GM10248 (cell line): Measurements from ENCODE around the gene FHL2.
"Not testable (repeated sequence)": the region's sequence is repeated elsewhere in the genome, so short reads cannot be mapped to it uniquely, and the experiment has no call there.

Experiments used
- CTCF ChIA-PET: fragments of 300-600 bp; sonication (Branson Sonifier 250); formaldehyde crosslinking; extraction: SDS; loops from one replicate; lab custom pipeline; 2021; ENCODE audit warnings: antibody characterized with exemption; lab: Yijun Ruan, JAX
- POLR2A ChIA-PET: fragments of 350-650 bp; sonication (Branson Sonifier 250); formaldehyde crosslinking; extraction: SDS; loops from one replicate; lab custom pipeline; 2020; ENCODE audit warnings: antibody characterized with exemption; lab: Yijun Ruan, JAX
- DNase-seq: peaks from one replicate; pipeline ENCODE4 v3.0.0; 2012; ENCODE audit errors: extremely low spot score
- TF ChIP-seq, protein P1 (sequence below): IDR thresholded peaks from 2 replicates; pipeline ENCODE4 v1.5.1; 2012; ENCODE audit warnings: mild to moderate bottlenecking, low read depth; ENCODE audit errors: extremely low read depth, missing control alignments, control extremely low read depth

The FHL2 gene

DNA sequence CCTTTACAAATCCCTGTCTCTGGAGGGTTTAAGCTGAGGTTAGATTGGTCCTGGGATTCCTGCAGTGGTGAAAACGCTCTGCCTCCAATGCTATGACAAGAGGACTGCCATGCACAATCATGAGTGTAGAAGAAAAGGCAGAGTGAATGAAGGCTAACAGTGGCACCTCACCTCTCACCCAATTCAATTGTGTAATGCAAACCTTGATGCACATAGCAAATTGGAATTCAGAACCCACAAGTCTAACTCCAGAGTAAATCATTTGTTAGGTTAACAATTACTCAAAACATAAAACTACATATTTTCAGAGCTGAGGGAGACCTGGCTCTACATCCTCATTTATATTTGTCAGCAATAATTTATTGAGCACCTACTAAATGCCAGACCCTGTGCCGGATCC, 71.2 kb downstream of the FHL2 start:
- ChIA-PET POLR2A (interaction anchor here (0.6 to 1.6 kb wide), 2 partner anchors 12 to 16 kb away, joined by 3 to 5 read pairs; no protein-coding TSS in a partner anchor), CTCF (interaction anchor here (1.3 to 2.2 kb wide), 3 partner anchors 9 to 39 kb away, joined by 4 to 8 read pairs (median 5); partner anchors contain the start of gene C2orf49)
- DNase-seq, result no peak
- TF ChIP-seq, protein P1, sequence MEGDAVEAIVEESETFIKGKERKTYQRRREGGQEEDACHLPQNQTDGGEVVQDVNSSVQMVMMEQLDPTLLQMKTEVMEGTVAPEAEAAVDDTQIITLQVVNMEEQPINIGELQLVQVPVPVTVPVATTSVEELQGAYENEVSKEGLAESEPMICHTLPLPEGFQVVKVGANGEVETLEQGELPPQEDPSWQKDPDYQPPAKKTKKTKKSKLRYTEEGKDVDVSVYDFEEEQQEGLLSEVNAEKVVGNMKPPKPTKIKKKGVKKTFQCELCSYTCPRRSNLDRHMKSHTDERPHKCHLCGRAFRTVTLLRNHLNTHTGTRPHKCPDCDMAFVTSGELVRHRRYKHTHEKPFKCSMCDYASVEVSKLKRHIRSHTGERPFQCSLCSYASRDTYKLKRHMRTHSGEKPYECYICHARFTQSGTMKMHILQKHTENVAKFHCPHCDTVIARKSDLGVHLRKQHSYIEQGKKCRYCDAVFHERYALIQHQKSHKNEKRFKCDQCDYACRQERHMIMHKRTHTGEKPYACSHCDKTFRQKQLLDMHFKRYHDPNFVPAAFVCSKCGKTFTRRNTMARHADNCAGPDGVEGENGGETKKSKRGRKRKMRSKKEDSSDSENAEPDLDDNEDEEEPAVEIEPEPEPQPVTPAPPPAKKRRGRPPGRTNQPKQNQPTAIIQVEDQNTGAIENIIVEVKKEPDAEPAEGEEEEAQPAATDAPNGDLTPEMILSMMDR, result no peak

DNA sequence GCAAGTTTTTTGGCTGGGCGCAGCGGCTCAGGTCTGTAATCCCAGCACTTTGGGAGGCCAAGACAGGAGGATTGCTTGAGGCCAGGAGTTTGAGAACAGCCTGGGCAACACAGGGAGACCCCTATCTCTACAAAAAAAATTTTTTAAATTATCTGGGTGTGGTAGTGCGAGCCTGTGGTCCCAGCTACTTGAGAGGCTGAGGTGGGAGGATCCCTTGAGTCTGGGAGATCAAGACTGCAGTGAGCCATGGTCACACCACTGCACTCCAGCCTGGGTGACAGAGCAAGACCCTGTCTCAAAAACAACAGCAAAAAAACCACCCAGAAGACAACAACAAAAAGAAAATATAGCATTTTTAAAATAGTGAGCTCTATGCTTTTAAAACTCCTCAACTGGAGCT, 71.6 kb downstream of the FHL2 start:
- DNase-seq, result not testable (repeated sequence)
- ChIA-PET CTCF (interaction anchor here (1.6 to 2.2 kb wide), 2 partner anchors 12 to 39 kb away, joined by 4 to 8 read pairs; no protein-coding TSS in a partner anchor), POLR2A (interaction anchor here (0.6 kb wide), 1 partner anchor 16 kb away, joined by 3 read pairs; no protein-coding TSS in a partner anchor)

DNA sequence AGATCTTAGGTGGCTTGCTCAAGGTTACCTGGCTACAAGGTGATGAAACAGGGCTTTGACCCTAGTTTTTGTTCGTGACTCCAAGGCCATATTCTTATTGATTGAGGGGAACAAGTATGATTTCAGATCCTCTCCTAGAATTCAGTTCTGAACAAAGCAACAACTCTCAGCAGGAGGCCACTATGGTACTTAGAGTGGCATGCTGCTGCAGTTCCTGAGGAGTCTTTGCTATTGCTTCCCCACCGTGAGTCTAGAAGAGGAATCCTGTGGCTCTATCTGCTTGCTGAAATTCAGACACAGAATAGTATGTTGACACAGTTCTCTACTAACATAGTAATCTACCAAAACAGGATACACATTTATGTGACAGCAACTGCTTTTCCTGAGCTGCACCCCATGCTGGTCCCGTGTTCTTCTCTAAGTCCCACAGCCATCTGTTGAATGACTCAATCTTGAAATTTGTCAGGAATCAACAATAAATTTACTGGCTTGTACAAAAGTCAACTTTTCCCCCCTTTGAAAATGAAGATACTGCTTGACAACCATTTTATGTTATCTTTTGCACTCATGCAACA, 73.4 kb downstream of the FHL2 start:
- POLR2A ChIA-PET, result no interaction called here
- TF ChIP-seq, protein P1, result no peak
- DNase-seq, result no peak
- CTCF ChIA-PET, result no interaction called here

DNA sequence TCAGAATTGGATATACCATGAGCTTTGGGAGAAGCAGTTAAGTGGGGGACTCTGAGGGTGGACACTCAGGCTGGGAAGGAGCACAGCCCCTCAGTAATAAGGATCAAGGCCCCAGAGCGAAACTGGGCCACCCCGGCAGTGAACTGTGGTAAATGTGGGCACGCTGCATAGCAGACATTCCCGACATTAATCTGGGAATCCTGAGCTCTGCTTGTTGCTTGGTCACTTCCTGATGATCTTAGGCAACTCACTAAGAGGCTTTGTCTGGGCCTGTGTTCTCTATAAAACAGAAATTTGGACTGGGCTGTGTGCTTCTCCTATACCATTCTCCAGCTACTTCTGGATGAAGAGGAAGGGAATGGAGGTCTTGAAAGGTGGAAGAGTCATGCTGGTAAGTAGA, 74.1 kb downstream of the FHL2 start:
- ChIA-PET CTCF (no interaction called here), POLR2A (no interaction called here)
- no peak for DNase-seq
- TF ChIP-seq, protein P1, result no peak

DNA sequence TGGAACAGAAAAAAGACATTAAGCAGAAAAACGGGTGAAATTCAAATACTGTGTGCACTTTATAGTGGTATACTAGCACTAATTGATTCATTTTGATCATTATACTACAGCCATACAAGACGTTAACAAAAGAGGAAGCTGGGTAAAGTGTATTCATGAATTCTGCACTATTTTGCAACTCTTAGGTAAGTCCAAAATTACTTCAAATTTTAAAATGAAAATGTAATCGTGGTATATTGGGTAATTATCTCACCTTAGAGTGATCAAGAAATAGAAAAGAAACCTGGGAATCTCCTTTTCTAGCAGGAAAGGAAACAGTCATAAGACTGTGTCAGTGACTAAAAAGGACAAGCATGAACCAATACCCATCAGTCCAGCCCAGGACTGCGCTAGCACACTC, 74.8 kb downstream of the FHL2 start:
- CTCF ChIA-PET, result interaction anchor here (1.7 kb wide), 1 partner anchor 12 kb away, joined by 5 read pairs; no protein-coding TSS in a partner anchor
- TF ChIP-seq, protein P1, result no peak
- DNase-seq, result no peak
- POLR2A ChIA-PET, result no interaction called here

DNA sequence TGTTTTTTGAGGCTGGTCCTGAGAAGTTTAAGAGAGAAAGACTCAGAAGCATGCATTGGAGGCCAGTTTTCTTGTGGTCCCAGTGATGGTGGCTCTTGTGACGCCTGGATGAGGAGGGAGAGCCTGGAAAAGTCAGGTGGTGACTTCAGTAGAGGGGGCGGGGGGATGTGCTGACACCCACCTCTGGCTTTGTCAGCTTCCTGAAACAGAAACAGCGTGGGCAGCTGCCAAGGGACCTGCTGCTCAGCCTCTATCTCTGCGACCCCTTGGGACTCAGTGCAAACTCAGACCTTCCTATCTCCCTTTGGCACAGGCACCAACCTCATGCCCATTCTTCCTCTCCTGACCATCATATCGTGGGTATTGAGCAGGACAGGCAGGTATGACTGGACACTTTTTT, 75.7 kb downstream of the FHL2 start:
- CTCF ChIA-PET, result interaction anchor here (0.7 to 1.7 kb wide), 8 partner anchors 7 to 25 kb away, joined by 3 to 7 read pairs (median 3); no protein-coding TSS in a partner anchor
- TF ChIP-seq, protein P1, result no peak
- no peak for DNase-seq
- POLR2A ChIA-PET, result no interaction called here
